ENCODE measurements around the gene PDE2A. TPM values are rescaled to one million over a fixed set of nuclear protein-coding genes. Genes with fewer than 3 reads are reported as not detected.

Gene PDE2A
- total RNA-seq, 1 experiment from 2014 or later = 3.7 TPM

DNA sequence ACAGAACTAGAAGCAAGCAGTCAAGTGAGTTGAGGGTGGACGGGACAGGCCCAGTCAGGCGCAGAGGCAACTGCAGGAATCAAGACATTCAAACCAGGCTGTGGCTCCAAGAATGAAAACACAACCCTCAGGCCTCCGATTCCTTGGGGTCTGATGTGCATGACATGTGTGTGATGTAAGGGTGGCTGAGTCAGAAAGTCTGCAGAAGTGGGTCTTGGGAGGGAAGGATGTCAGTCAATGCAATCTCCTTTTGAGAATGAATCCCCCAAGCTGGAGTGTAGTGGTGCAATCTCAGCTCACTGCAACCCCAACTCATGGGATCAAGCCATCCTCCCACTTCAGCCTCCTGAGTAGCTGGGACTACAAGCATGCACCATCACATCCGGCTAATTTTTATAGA, 15.9 kb upstream of the PDE2A start (continued):
- TF ChIP-seq ZNF281 (CRISPR knock-in tag; IDR thresholded peaks at IDR 0.05) = no peak

GRCh38 chr11:72688929-72689328, 14.7 kb upstream of the PDE2A start:
- POLR2A ChIA-PET = no interaction called here

GRCh38 chr11:72688486-72688885, 14.3 kb upstream of the PDE2A start:
- no peak for ATAC-seq
- peaks cover 9% of the 10 kb centered on the region for H3K36me3 Mint-ChIP-seq
- H3K4me1 Mint-ChIP-seq = no peaks in the 10 kb centered on the region
- no peak for DNase-seq (ENCODE audit: low spot score)
- H3K27ac Mint-ChIP-seq = no peak overlapping the region
- H3K4me3 Mint-ChIP-seq = no peak overlapping the region
- ChIA-PET CTCF (no interaction called here), POLR2A (no interaction called here)
- no peaks in the 10 kb centered on the region for H3K27me3 Mint-ChIP-seq (ENCODE audit: low read depth)
- H3K9me3 Mint-ChIP-seq = no peaks in the 10 kb centered on the region
- no peak for TF ChIP-seq ZNF317 (CRISPR knock-in tag; IDR thresholded peaks at IDR 0.05; ENCODE audit: borderline replicate concordance, low read depth)
- no peak for TF ChIP-seq ZNF138 (CRISPR knock-in tag; conservative IDR thresholded peaks at IDR 0.05)
- no peak for TF ChIP-seq GRHL2 (CRISPR knock-in tag; IDR thresholded peaks at IDR 0.05; ENCODE audit: insufficient replicate concordance, severe bottlenecking)
- no peak for TF ChIP-seq NFE2L1 (CRISPR knock-in tag; IDR thresholded peaks at IDR 0.05)
- TF ChIP-seq PRRX2 (CRISPR knock-in tag; IDR thresholded peaks at IDR 0.05) = no peak
- TF ChIP-seq TP53 (CRISPR knock-in tag; IDR thresholded peaks at IDR 0.05) = no peak

More at GRCh38 chr11:72688929-72689328, 14.7 kb upstream of the PDE2A start:
- Mint-ChIP-seq H3K4me1 (no peaks in the 10 kb centered on the region), H3K9me3 (no peaks in the 10 kb centered on the region), H3K27me3 (ENCODE audit: low read depth) (no peaks in the 10 kb centered on the region), H3K27ac (no peak overlapping the region), H3K4me3 (no peak overlapping the region), H3K36me3 (peaks cover 9% of the 10 kb centered on the region)
- CTCF ChIA-PET = interaction anchor here (0.6 kb wide), 1 partner anchor 98 kb away, joined by 3 read pairs; no protein-coding TSS in a partner anchor
- TF ChIP-seq HMGA2 (CRISPR knock-in tag; IDR thresholded peaks at IDR 0.05) (no peak), TEAD1 (CRISPR knock-in tag; IDR thresholded peaks at IDR 0.05) (no peak), ATF2 (CRISPR knock-in tag; IDR thresholded peaks at IDR 0.05; ENCODE audit: borderline replicate concordance, low read depth) (no peak), CREM (CRISPR knock-in tag; IDR thresholded peaks at IDR 0.05) (no peak), SP1 (CRISPR knock-in tag; conservative IDR thresholded peaks at IDR 0.05) (no peak), ZNF396 (CRISPR knock-in tag; IDR thresholded peaks at IDR 0.05; ENCODE audit: borderline replicate concordance) (no peak), JUN (CRISPR knock-in tag; IDR thresholded peaks at IDR 0.05) (no peak), MYBL2 (CRISPR knock-in tag; IDR thresholded peaks at IDR 0.05) (no peak), ZNF232 (CRISPR knock-in tag; IDR thresholded peaks at IDR 0.05) (no peak), OVOL2 (CRISPR knock-in tag; IDR thresholded peaks at IDR 0.05; ENCODE audit: borderline replicate concordance) (no peak), CDX4 (CRISPR knock-in tag; IDR thresholded peaks at IDR 0.05; ENCODE audit: borderline replicate concordance) (no peak), CREB1 (CRISPR knock-in tag; IDR thresholded peaks at IDR 0.05) (no peak), NR3C1 (CRISPR knock-in tag; conservative IDR thresholded peaks at IDR 0.05; ENCODE audit: low read depth) (no peak), ATF6 (CRISPR knock-in tag; IDR thresholded peaks at IDR 0.05) (no peak), SOX15 (CRISPR knock-in tag; IDR thresholded peaks at IDR 0.05) (no peak)
- DNase-seq (ENCODE audit: low spot score) (no peak), ATAC-seq (no peak)

Measured in WTC11 (cell line).